Measurements from ENCODE around the gene FSTL3. TPM values are rescaled to one million over a fixed set of nuclear protein-coding genes. Genes with fewer than 3 reads are reported as not detected.
A peak's percentile ranks its signal among the peaks of the same experiment; 100 is the strongest.
"Not testable (repeated sequence)": the region's sequence is repeated elsewhere in the genome, so short reads cannot be mapped to it uniquely, and the experiment has no call there.

The FSTL3 gene
- total RNA-seq, 6 donors from 2014 or later = 109 to 335 (median 197) TPM

- 11 to 14% methylated on average over 9 to 24 of the region's 24 CpGs for WGBS, 2 donors
- ATAC-seq (ENCODE audit: low FRiP score in 2 of 2) = peak; percentile 77 to 82
- H3K27ac ChIP-seq = peak overlapping the region in 1 of 4 donors; percentile 65
Observed at GRCh38 chr19:664913-665443, 11.2 kb upstream of the FSTL3 start.

GRCh38 chr19:666985-667573 is 9.1 kb upstream of the FSTL3 start:
- DNase-seq = peak in 1 of 2 donors; percentile 55
- ATAC-seq (ENCODE audit: low FRiP score in 2 of 2) = not testable (repeated sequence)
- WGBS, 2 donors = 82 to 87% methylated on average over 14 to 23 of the region's 38 CpGs

More at GRCh38 chr19:664913-665443, 11.2 kb upstream of the FSTL3 start:
- TF ChIP-seq EP300 (IDR thresholded peaks at IDR 0.05) (no peak), CTCF (IDR thresholded peaks at IDR 0.05) (peak; percentile 94 to 97 (median 96)), POLR2AphosphoS5 (IDR thresholded peaks at IDR 0.05) (peak in 1 of 2 donors; percentile 32), POLR2A (IDR thresholded peaks at IDR 0.05) (no peak)
- H3K4me1 ChIP-seq = peaks cover 38 to 50% (median 40%) of the 10 kb centered on the region in 4 donors
- DNase-seq = peak; percentile 85 to 89
- H3K9me3 ChIP-seq = no peaks in the 10 kb centered on the region
- peak overlapping the region in 2 of 4 donors; percentile 26 to 33 for H3K4me3 ChIP-seq
- H3K27me3 ChIP-seq = no peaks in the 10 kb centered on the region
- H3K36me3 ChIP-seq = no peaks in the 10 kb centered on the region

GRCh38 chr19:668675-669434 is 7.3 kb upstream of the FSTL3 start:
- not testable (repeated sequence) for H3K27ac ChIP-seq; DNase-seq; H3K4me3 ChIP-seq; H3K27me3 ChIP-seq; H3K9me3 ChIP-seq; H3K36me3 ChIP-seq; ATAC-seq (ENCODE audit: low FRiP score in 2 of 2)
- 57 to 58% methylated on average over 12 of the region's 12 CpGs for WGBS, 2 donors
- H3K4me1 ChIP-seq = peaks cover 10 to 23% (median 13%) of the 10 kb centered on the region in 4 donors

More at GRCh38 chr19:666985-667573, 9.1 kb upstream of the FSTL3 start:
- H3K36me3 ChIP-seq, H3K27ac ChIP-seq, H3K9me3 ChIP-seq, H3K27me3 ChIP-seq, H3K4me3 ChIP-seq: not testable (repeated sequence)
- peaks cover 17 to 34% (median 19%) of the 10 kb centered on the region in 4 donors for H3K4me1 ChIP-seq

- ATAC-seq (ENCODE audit: low FRiP score in 2 of 2) (no peak), DNase-seq (peak in 1 of 2 donors; percentile 37)
- Histone ChIP-seq H3K36me3 (no peaks in the 10 kb centered on the region), H3K27ac (no peak overlapping the region), H3K27me3 (no peaks in the 10 kb centered on the region), H3K4me3 (no peak overlapping the region), H3K9me3 (no peaks in the 10 kb centered on the region), H3K4me1 (peaks cover 5 to 19% (median 8%) of the 10 kb centered on the region in 4 donors)
- no peak for TF ChIP-seq POLR2A (IDR thresholded peaks at IDR 0.05)
- TF ChIP-seq EP300 (IDR thresholded peaks at IDR 0.05) = no peak
- 80 to 85% methylated on average over 2 to 9 of the region's 9 CpGs for WGBS, 2 donors
Observed at GRCh38 chr19:670609-671075, 5.5 kb upstream of the FSTL3 start.

GRCh38 chr19:674282-675151 is 1.7 kb upstream of the FSTL3 start:
- ATAC-seq (ENCODE audit: low FRiP score in 2 of 2) (no peak), DNase-seq (peak in 1 of 2 donors; percentile 76)
- Histone ChIP-seq H3K36me3 (peaks cover 0 to 6% (median 0%) of the 10 kb centered on the region in 4 donors), H3K4me1 (peaks cover 25 to 53% (median 38%) of the 10 kb centered on the region in 4 donors), H3K4me3 (no peak overlapping the region), H3K9me3 (no peaks in the 10 kb centered on the region), H3K27ac (peak overlapping the region in 1 of 4 donors; percentile 65), H3K27me3 (peaks cover 0 to 4% (median 0%) of the 10 kb centered on the region in 4 donors)
- TF ChIP-seq POLR2AphosphoS5 (IDR thresholded peaks at IDR 0.05) = no peak
- TF ChIP-seq POLR2A (IDR thresholded peaks at IDR 0.05) = no peak
- TF ChIP-seq EP300 (IDR thresholded peaks at IDR 0.05) = no peak
- TF ChIP-seq CTCF (IDR thresholded peaks at IDR 0.05) = no peak
- 48 to 73% methylated on average over 23 to 24 of the region's 38 CpGs for WGBS, 2 donors
